ENCODE results near the gene CCDC88C.

CCDC88C gene

DNA sequence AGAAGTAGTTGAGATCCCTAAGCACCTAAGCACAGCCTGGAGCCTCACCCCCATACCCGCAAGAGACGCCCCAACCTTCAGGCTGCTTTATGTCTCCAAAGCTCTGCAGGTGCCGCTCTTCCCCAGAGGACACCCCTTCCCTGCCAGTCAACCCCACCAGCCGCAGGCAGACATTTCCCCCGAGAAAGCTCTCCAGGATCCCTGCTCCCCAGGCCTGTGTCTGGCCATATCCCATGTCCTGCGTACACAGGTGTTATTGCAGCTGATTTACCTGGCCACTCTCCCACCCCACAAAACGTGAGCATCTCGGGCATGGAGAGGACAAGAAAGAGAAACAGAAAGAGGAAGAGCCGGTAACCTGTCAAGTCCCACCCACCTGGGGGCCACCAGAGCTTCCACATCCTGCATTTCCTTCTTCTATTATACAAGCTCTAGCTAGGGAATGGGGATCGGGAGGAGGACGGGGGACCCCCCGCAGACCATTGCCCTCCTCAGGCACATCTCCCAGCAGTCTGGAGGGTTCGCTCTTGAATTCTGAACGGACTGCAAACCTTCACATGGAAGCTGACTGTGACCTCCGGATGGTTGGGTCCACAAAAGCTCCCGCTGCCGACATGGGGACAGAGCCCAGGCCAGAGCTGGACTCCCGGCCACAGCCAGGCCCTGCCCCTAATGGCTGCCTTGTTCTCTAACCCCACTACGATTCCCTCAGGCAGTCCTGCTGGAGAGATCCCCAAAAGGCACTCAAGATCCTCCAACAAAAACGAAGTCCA lies 17.6 kb downstream of the CCDC88C start:
- DNase-seq (ENCODE audit: low read depth, low spot score), result no peak

DNA sequence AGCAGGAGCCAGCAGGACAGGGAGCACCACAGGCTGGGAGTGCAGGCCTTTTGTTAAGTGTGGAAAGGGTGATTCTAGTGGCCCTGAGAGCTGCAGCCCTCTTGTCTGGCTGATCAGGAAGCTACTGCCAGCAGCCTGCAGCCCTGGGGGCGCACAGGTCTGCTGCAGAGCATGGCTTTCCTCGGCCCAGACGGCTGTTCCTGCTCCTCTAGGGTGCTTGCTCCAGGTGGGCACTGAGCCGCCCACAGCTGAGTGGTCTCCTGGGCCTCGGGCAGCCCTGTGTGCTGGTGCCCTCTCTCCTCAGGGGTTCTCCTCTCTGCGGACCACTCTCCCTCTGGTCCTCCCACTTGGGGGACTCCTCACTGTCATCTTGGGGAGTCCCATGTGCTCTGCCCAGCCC lies 18.9 kb downstream of the CCDC88C start:
- DNase-seq (ENCODE audit: low read depth, low spot score), result no peak

DNA sequence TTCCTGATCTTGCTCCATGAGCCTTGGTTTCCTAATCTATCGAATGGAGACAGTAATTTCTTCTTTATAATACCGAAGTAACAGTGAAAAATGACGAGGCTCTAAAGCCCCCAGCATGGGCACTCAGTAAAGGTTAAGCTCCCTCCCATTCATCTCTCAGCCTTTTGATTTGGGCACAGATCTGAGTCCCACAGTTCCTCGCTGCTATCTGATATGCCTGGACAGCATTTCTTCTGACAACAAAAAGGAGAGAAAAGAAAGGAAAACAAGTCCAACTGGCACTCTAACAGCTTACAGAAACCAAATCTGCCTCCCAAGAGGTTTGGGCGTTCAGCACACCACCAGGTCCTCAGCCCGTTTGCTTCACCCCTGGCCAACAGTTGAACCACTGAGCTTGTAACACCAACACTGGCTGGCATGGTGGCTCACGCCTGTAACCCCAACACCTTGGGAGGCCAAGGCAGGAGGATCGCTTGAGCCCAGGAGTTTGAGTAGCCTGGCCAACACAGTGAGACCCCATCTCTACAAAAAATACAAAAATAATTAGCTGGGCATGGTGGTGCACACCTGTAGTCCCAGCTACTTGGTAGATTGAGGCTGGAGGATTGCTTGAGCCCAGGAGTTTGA lies 19.5 kb downstream of the CCDC88C start:
- no peak for DNase-seq (ENCODE audit: low read depth, low spot score)

DNA sequence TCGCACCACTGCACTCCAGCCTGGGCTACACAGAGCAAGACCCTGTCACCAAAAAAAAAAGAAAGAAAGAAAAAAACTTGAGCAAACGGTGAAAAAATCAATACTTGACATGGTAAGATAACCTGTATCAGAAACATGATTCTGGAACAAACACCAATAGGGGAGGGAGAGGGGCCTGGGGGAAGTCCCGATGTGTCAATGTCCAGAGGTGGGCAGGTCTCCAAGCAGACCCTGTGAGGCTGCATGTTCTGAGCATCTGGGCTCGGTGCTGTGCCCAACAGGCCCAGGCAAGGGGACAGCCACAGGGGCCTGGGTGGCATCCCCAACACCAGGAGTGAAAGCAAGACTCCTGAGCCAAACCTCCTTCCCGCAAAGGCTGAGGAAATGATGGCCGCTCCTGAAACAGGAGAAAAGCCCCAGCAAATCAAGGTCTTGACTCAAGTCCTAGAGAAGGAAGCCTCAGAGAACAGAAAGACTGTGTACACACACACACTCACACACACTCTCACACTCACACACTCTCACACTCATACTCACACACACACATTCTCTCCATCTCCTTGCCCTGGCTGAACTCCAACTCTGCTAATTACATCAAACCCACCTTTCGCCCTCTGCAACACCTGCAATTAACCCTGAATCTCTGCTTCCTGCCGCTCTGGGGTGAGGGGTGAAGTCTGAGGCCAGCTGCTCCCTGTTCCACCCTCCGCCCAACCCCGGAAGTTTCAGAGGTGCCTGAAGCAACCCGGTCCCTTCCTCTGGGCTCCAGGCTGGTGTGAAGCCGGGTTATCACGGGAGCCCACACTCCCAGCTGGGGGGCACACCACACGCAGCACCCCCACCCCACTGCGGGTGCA lies 20.4 kb downstream of the CCDC88C start:
- no peak for DNase-seq (ENCODE audit: low read depth, low spot score)

DNA sequence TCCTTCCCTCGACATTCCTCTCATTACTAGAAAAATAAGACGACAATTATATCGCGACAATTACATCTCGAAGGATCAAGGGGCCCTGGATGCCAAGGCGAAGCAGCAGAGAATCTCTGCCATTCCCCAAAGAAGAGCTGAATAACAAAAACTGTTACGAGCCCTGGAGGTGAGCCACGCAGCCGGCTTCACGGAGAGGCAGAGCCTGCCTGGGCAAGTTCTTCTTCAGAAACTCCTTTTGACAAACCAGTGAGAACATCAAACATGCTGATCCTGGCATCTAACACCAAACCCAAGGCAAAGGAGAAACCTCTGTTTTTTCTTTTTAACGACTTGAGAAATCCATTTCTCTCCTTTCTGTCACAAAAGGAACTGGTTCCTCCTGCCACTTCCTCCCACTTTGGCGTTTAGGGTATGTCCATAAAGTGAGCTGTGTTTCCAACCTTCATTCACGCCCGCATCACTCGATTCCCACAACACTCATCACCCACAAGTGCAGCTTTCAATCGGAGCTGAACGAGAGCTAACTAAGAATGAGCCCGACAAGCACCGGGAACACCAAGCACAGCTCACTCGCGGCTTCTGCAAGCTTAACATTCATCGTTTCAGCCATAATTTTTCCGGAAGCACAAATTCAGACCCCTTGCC lies 21.5 kb downstream of the CCDC88C start:
- no peak for DNase-seq (ENCODE audit: low read depth, low spot score)

DNA sequence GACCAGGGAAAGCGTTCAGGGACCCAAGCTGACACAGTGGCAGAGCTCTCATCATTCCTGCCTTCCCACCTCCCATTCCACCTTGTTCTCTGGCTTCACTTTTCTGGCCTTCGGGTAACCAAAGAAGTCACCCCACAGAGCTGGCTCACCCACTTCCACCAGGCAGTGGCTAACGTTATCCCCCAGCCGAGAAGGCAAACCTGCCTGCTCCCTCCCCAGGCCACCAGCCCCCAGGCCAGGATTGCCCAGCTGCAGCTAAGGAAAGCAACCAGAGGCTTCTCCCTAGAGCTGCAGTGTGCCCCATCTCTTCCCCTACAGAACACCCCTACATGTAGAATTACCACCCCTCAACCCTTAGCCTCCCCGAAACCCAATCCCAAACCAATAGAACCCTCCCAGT lies 22.2 kb downstream of the CCDC88C start:
- DNase-seq (ENCODE audit: low read depth, low spot score), result no peak

DNA sequence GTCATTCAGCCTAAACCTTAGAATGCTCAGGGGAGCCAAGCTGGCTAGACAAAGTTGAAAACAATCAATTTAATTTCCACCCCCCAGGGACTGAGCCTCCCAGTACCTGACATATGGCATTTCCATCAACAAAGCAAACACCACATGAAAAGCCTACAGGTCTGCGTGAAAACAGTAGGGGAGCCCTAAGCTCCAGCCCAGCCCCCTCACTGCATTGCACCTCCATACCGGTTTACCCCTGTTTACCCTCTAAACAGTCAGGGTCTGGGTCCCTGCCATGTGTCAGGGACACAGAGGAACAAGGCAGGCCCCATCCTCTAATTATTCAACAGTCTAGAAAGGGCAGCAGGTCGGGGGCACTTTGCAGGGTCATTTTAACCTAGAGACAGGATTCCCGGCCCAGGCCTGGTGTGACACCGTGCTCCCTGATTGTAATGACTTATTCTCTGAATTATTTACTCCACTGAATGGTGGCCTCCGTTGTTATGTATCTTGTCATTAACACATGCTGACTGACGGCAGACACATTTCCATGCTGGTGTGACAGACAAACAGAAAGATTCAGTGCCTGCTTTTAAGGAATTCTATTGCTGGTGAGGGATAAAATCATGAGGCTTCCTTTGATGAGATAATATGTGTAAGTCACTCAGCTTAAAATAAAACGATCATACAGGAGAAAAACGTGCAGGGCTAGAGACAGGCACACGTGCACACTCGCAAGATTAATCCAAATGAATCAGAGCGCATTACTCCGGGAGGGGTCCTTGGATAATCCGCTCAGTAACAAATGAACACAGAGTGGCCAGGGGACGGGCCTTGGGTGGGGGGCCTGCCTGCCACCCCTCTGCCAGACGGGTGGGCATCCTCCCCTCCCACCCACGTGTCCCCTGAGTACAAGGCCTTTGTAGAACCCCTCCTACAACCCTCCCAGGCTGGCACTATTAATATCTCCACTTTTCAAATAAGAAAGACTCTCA lies 23.2 kb downstream of the CCDC88C start:
- DNase-seq (ENCODE audit: low read depth, low spot score), result no peak

DNA sequence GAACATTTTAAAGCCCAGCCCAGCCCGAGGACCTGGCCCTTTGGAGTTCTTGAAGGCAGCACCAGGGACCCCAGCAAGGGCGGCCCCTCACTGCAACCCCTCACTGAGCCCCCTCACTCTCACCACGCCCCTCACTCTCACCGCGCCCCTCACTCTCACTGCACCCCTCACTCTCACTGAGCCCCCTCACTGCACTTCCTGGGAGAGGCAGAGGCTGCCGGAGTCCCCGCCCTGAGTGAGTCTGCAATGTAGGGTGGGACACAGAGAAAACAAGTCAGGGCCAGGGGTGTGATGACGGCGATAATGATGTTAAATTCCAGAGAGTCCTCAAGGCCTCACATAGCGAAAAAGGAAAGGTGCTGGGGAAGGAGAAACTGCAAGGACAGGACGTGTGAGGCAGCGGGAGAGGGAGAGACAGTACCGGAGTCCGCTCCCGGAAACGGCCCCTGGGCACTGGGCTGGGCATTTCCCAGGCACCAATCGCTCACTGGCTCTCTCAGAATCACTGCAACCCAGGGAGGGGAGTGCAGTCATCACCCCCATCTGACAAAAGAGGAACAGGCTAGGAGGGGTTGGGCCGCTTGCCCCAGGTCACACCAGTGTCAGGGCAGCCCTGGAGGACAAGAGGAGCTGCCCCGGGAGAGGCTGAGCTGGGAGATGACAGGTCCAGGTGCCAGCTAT lies 24.9 kb downstream of the CCDC88C start:
- no peak for DNase-seq (ENCODE audit: low read depth, low spot score)

DNA sequence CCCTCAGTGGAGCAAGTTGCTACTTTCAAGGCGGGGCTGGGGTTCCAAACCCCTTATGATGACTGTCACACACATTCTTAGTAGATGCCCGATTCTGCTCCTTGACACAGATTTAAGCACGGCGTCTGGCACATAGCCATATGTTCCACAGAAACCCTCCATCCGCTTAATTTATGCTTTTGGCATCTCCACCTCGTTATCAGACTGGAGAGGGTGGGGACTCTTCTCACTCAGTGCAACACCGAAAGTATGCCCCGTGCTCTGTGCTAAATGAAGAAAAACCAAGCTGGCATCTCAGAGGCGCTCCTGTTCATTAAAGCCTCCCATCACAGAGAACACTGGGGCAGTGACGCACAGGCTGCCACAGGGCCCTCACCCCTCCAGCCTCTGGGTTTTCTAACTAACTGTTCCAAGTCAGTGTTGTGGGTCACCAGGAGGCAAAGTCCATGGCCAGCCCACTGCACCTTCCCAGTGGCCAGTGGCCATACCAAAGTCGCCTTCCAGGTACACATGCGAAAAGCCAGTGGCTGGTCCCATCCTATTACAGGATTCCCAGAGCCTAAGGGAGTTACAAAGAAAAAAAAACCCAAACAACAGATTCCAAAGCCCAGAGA lies 27.3 kb downstream of the CCDC88C start:
- DNase-seq (ENCODE audit: low read depth, low spot score), result no peak

DNA sequence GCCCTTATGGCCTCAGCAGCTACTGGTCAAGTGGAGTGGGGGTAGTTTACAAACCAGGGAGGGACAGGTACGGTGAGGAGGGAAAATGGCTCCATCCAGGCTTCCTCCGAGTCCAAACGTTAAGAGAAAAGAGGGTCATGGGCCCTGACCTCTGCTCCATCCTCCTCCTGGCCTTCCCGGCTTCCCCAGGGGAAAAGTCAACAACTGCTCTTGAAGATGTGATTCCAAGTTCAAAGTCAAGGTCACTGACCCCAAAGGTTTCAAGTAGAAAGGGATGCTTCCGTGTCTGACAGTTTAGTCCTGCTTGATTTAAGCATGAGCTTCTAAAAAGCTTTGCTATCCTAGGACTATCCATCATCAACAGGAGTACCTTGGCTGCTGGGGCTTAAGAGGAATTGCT lies 28.5 kb downstream of the CCDC88C start:
- DNase-seq (ENCODE audit: low read depth, low spot score), result no peak

DNA sequence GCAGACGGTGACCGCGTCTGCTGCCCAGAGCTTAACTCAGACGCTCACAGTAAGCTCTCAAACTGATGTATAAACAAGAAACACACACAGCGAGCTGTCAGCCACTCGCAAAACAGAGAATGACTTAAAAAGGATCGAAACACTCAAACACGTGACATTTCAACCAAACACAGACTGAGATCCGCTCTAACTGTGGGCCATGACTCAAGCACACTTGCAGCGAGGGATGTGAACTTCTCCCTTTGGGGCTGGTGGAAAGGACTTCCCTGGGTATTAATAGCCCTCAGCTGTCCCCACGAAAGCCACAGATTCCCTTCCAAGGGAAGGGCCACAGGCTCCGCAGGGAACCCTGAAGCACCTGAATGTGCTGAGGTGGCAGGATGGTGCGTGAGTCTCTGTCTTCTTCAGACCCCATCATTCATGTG lies 29.1 kb downstream of the CCDC88C start:
- DNase-seq (ENCODE audit: low read depth, low spot score), result no peak

DNA sequence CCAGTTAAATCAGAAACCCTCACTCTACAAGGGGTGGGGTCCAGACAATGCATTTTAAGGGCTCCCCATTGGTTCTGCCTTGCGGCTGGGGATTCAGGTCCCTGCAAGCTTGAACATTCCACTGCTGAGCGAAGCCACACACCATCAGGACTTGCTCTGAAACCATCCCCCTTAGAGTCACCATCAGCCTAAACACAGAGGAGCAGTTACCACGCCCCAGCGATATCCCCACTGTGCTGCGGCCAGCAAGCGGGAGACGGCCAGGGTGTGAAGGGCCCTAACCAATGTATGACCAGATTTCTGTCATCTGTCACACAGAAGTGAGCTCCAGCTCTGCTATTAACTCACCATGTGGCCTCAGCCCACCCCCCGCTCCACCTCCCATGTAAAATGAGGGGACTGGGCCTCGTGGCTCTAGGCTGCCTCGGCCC lies 29.7 kb downstream of the CCDC88C start:
- DNase-seq (ENCODE audit: low read depth, low spot score), result no peak

DNA sequence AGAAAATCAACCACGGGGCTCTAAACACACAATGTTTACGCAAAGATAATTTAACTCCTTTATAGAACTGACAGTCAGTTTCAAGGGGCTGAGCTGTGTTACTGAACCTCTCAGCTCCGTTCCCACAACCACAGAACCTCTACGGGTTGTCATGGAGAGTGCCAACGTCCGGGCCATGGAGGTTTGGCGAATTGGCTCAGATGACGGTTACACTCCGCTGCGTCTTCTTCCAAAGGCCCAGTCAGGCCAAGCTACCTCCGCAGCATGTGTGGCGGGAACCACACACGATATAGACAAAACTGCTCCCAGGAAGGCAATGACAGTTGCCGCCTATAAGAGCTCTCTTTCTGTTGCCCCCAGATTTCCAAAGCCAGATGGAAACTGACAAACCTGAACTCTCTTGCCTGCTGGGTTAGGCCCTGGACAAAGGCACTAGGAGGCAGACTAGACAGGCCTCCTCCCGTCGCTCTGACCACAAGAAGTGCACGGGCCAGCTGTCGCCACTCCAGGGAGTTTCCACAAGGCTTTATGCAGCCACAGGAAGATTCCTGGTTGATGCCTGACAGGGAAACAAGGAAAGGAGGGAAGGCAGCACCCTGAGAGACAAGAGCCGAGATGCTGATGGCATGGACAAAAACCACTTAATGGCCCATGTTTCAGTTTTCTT lies 30.3 kb downstream of the CCDC88C start:
- no peak for DNase-seq (ENCODE audit: low read depth, low spot score)

DNA sequence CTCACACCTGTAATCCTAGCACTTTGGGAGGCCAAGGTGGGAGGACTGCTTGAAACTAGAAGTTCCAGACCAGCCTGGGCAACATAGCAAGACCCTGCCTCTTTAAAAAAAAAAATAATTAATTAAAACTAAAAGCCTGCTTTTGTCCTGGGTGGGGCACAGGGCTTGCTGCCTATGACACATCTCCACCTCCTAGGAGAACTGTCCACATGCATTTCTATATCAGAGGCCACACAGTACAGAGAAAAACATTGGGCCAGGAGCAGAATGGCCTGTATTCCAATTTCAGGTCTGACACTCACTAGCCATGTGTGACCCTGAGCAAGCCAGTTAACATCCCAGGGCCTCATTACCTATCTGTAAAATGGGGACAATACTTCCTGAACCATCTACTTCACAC lies 31.9 kb downstream of the CCDC88C start:
- DNase-seq (ENCODE audit: low read depth, low spot score), result no peak

DNA sequence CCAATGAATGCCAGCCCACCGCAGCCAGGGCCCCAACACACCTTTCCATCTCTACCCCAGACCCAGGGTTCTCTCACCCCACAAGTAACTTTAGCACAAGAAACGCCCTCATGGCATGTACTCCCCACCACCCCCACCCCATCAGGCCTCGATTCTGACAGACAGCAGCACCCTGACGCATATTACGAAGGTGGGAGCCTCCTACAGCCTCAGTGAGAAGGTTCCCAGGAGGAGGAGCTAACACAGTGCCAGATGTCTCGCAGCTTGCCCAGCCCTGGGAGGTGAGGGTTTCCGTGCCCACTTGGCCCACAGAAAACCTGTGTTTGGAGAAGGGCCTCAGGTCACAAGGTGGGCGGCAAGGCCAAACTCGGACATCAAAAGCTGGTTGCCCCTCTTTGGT lies 32.4 kb downstream of the CCDC88C start:
- DNase-seq (ENCODE audit: low read depth, low spot score), result no peak

DNA sequence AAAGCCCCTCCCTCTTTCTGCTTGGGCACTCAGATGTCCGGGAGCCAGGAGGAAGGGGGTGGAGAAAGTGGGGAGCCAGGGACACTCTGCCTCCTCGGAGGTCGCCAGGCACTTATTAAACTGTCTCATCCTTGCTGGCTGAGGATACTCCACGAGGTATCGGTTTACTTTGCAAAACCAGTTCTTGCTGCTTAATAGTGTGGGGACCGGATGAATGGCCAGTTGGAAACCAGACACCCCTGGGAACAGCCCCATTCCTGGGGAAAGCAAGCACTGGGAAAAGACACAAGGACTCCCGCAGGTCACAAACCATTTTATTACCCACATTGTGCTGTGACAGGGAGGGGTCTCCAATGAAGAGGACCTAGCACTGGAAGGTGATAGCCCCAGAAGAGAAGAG lies 34.2 kb downstream of the CCDC88C start:
- DNase-seq (ENCODE audit: low read depth, low spot score), result no peak

DNA sequence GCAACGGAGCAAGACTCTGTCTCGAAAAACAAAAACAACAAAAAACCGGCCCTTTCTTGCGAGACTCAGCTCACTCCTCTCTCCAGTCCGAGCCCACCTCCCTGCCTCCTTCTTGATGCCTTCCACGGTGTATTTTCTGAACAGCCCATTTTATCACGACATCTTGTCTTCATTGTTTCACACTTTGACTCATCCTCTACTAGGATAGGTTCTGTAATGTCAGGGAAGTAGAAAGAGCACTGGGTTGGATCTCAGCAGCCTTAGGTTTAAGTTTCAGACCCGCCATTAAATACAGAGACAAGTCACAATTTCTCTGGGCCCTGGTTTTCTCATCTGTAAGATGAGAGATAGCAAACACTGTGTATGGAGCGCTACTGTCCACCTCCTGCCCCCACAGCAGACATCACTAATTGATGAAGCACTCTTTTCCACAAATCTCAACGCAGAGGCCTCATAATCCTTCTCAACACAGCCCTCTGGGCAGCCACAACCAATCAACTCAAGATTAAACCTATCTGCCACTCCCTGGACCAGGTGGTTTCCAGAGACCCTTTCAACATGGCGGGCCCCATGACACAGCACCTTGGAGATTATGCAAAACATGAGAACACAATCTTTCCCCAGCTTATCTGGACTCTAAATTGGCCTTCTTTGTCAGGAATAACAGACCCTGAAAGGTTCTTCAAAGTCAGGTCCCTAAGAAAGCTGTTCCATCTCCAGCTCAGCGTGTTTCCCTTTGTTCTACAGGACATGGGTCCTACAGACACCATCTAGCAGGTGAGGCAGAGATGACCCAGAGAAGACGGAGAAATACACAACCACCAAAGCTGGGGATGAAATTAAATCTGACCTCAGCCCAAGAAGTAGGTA lies 35.6 kb downstream of the CCDC88C start:
- DNase-seq (ENCODE audit: low read depth, low spot score), result no peak

All from activated CD4-positive, CD25-positive, alpha-beta regulatory T cell treated with anti-CD3 and anti-CD28 coated beads, Interleukin-2, amount 50 U/mL, for 16 hours (primary cell).